GM21423 (cell line): Measurements from ENCODE around the gene ARX.
A peak's percentile ranks its signal among the peaks of the same experiment; 100 is the strongest.

Experiments
- ATAC-seq: cut with Tn5 transposase; IDR thresholded peaks from one replicate; pipeline ENCODE4 v1.9.1; 2021; ENCODE audit warnings: mild to moderate bottlenecking, moderate library complexity; ENCODE audit not compliant: unreplicated experiment

The ARX gene

DNA sequence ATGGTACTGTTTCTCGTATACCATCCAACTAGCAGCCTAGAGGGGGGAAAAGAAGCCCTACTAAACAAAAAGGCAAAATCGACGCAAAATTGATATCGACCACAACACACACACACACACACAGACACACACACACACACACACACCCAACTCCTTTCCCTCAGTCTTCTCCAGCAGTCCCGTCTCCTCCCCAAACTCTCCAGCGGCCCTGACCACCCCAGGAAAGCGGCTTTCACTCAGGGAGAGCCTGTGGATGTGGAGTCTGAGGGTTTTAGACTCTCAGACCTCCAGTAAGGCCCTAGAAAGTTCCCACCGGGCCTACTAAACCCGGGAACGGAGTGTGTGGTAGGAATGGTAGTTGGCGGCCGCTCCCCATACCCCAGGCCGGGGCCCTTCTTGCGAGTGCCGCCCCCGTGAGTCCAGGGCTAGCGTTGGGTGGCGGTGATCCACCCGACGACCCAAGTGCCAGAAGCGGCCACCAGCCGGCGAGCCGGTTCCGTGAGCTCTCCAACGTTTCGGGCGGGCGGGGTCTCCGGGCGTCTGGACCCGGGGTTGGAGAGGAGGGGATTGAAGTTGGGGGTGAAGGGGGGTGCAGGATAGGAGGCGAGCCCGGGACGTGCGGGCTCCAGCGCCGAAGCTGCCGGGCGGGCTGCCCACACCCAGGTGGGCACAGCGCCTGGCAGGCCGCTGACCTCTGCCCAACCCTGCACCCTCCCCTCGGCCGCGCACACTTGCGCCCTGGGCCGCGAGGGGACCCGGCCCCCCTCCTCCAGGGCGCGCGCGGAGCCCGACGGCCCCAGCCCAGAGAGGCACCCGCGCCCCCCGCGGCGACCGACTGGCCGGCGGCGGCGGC lies 13.7 kb downstream of the ARX start:
- no peak for ATAC-seq

DNA sequence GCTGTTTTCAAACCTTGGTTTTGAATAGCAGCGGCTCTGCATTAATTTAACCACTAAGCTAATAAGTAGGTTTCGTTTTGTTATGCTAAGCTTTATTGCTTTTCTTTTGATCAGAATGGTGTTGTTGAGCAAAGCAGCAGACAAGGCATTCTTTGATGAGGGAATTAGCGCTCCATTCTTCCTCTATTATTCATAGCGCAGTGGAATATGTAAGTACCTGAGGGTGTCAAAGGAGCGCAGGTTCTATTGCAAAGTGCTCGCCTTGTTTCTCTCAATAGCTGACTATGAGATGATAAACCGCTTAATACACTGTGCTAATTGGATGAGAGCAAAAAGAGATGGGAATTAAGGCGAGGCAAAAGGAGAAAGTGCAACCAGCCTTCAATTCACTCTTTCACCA lies 16.3 kb downstream of the ARX start:
- ATAC-seq = no peak

DNA sequence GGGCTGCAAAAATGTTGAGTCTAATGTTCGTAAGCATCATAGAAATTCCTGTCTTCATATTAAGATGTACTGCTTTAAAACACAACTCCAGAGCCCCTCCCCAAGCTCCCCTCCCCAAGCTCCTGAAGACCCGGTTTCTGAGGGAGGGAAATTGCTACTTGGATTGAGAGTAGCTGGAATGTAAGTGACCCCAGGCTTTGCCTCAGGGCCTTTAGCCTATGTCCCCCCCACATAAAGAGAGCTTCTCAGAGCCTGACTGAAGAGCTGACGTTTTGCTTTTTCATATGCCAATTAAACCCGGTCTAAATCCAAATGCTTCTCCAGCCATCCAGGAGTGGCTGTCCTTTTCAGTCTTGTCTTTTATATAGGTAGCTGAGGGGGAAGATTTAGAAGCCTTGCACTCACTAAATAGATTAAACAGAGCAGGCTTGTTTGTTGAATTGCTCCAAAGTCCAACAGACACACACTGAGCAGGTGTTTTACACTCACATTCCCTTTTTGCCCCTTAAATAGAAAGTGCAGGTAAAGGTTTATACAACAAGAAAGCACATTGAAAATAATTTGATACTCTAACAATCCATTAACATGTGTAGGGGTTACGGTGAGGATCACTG lies 19.6 kb downstream of the ARX start:
- ATAC-seq = no peak

DNA sequence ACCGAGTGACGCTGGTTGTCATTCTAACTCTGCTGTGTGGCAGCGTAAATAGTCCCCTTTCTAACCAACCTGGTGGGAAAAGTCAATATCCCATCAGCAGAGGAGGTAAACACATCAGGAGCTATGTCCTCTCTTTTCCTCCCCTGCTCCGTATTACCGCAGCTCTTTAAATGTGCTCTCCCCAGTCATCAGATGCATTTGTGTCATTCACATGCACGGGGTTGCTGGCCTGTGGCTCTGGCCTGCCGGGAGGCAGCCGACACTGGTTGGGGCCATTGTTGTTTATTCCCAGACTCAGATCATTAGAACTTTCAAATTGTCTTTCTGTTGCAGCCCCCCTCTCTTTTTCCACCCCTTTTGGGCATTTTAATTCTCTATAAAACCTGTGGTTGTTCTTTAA lies 21.9 kb downstream of the ARX start:
- no peak for ATAC-seq

DNA sequence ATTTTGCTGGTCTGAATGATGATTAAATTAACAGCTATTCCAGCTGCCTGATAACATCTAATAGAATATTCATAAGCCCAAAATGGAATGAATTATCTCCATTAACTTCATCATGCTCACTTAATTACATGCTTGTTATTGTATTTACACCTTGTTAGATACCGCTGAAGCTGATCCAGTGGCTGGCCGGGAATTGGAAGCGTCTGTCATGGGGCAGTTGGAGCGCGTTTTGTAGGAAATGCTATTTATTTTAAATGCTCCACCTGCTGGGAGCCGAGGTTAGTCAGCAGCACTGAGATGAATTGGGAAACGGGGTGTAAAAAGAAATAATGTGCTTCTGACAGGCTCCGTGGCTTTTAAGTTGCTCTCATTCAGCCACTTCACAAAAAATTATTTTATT lies 25.2 kb downstream of the ARX start:
- no peak for ATAC-seq

DNA sequence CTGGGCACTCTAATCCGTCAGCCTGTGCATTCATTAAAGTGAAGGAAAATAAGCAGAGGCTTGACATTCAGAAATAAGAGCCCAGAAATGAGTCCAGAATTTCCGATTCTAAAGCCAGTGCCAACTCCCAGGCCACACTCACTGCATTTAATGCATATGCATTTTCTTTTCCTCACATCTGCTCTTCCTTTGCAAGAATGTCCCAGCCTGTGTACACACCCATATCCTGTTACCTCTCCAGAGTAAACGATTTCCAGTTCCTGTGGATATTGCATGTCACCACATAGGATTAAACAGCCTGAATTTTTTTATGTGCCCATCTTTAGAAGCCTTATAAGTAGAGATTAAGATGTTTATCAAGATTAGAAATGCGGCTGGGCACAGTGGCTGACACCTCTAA lies 27.5 kb downstream of the ARX start:
- no peak for ATAC-seq

DNA sequence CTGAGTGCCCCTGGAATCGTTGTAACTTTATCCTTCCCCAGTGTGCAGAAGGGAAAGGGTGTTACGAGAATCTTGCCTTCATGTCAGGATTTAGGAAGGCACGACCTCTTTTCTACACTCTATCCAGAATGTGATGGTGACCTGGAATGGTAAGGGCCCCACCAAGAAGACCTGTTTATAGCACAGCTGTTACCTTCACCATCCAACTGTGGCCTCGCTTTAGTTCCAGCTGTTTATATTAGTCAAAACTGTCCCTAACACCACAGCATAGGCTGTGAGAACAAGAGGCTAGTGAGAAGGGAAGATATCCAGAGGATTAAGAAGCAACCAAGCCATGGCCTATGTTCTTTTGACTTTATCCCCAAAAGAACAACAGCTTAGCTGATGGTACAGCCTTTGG lies 28.0 kb downstream of the ARX start:
- ATAC-seq = no peak

DNA sequence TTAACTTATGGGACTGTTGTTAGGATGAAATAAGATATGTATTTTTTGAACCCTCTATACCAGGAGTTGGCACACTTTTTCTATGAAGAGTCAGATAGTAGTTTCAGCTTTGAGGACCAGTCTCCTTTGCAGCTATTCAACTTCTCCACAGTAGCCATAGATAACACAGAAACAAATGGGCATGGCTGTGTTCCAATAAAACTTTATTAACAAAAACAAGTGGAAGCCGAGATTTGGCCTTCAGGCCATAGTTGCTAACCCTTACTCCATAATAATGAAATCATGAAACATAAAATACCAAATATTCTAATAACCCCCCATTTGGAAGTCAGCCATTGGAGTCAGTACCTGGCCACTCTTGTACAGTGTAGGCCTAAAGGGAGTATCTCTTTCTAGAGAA lies 30.6 kb downstream of the ARX start:
- ATAC-seq = no peak

DNA sequence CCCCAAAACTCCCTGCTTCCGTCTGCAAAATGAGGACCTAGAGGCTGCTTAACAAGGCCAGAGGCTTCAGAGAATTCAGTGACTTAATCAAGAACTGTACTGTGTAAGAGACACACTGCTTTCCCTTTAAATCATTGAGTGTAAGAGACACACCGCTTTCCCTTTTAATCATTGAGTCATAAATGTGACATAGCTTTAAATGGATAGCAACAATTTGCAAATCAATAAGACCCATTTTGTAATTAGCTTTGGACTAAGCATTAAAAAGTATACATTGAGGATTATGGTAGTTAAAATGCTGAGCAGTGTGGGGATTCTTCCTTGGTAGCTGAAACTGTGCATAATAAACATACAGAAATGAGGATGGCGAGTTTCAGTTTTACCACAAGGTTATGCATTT lies 31.8 kb downstream of the ARX start:
- no peak for ATAC-seq

DNA sequence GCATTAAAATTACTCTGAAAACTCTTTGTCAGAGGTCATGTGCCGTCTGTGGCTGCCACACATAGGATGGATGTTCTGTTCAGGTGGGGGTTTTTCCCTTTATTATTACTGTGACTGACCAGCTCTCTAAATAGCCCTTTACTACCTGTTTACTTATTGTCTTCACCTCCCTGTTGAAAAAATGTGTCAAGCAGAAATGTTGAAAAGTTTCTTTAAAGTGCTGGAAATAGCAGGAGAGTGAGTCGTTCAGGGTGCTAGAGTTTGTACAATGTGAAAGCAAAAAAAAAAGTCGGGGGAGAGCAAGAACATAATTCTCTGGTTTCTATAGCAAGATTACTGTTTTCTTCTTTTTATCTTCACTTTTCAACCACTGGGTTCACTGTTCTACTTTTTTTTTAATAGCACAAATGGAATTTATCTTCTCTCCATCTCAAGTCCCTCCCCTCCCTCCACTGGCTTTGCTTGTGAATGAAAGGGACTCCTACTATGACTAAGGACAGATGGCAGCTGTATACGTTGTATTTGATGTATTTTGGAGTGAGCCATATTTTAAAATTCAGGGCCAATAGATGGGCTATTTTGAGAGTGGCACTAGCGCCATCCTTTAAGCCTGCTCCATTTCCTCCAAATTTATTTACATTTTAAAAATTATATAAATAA lies 33.3 kb downstream of the ARX start:
- no peak for ATAC-seq

DNA sequence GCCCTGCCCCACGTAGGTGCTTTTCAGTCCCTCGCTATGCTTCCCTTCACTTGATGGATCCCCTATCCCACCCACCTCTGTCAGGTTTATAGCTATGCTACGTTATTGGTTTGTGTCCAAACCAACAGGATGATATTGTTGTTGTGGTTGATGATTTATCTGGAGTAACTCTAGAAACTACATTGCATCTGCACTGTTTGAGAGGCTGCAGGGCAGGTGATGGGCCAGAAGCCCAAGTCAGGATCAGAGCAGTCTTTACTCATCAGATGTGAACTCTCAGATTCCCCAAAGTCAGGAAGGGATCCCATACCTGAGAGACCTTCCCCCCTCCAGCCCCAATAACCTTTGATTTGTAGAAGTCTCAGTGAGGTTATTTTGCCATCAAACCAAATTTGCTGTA lies 34.7 kb downstream of the ARX start:
- ATAC-seq = no peak

DNA sequence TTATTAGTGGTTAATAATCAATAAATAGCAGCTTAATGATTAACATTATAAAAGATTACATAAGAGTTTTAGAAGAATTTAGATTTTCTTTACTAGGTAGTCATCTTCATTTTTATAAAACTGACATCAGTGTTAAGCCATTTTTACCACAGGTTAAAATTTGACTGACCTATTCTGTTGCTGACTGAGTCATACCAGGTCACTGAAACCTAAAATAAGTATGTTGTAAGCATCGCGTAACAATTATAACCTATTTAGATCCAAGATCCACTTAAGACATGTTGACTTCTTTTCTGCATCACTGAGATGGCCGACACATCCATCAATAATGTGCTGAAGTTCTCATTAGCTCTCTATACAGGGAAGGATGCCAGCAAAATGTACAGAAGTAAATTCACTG lies 36.7 kb downstream of the ARX start:
- peak; percentile 53 for ATAC-seq

DNA sequence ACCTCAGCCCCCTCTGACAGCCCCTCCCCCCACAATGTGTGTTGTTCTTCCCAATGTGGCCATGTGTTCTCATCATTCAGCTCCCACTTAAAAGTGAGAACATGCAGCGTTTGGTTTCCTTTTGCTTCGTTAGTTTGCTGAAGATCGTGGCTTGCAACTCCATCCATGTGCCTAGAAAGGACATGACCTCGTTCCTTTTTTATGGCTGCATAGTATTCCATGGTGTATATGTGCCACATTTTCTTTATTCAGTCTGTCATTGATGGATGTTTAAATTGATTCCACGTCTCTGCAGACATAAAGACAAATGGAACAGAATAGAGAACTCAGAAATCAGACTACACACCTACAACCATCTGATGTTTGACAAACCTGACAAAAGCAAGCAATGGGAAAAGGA lies 46.0 kb downstream of the ARX start:
- no peak for ATAC-seq

DNA sequence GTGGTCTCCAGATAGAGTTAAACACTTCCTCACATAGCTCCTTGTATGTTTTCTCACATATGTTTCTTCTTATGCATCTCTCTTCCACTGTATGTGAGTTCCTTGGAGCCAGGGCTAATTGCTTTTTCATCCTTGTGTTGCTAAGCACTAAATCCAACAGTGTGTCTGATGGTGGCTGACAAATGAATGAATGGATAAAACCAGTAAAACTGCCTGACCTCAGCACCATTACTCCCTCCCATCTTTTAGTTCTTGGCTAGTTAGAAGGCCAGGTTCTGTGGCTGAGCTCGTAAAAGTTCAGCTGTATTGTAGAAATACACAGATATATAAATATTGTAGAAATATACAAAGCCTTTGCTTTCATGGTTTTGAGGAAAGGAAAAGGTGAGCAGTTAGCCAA lies 50.4 kb downstream of the ARX start:
- ATAC-seq = no peak

DNA sequence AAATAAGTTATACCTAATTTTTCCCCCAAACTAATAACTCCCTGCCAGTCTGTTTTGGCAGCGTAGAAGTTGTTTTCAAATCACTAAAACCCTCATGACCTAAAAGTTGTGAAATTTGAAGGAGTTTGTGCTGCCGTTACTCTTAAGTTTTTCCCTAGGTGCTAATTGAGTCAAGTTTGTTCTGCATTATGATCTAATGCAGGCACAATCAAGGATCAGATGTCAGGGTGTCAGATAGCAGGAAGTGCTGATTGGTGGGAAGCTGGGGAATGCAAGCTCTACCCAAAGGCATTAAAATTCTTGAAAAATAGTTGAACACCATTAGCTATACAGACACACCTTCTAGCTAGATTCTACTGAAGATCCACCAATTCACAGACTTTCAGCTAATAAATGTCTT lies 51.9 kb downstream of the ARX start:
- no peak for ATAC-seq

DNA sequence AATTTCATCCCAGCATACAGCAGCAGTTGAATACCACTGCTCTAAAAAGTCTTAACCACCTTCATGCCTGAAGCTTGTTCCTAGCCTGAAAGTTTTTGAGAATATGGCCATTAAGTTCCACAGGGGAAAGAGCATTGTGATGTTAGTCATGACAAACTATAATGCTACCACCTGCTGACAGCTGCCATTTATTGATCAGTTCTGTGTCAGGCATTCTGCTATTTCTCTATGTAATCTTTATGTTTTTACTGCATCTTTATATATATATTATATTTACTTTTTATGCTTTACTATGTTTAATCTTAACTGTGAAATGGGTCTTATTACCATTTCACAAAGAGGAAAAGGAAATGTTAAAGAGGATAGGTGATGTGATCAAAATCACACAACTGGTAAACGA lies 54.0 kb downstream of the ARX start:
- ATAC-seq = no peak

DNA sequence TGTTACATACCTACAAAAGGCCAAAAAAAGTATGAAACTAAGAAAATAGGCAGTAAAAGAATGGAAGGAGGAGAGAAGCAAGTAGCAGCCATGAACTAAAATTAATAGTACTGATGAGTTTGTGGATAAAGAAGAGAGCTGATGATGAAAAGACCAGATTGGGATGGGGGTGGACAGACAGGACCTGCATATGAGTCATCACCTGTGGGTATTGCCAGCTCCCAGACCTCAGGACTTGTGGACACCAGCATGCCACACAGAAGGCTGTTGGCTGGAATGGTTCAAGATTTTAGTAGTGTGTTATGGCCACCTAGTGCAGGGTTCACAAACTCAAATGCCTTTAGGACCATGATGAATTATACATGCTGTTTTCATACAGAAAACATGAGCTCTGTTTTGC lies 58.9 kb downstream of the ARX start:
- no peak for ATAC-seq

DNA sequence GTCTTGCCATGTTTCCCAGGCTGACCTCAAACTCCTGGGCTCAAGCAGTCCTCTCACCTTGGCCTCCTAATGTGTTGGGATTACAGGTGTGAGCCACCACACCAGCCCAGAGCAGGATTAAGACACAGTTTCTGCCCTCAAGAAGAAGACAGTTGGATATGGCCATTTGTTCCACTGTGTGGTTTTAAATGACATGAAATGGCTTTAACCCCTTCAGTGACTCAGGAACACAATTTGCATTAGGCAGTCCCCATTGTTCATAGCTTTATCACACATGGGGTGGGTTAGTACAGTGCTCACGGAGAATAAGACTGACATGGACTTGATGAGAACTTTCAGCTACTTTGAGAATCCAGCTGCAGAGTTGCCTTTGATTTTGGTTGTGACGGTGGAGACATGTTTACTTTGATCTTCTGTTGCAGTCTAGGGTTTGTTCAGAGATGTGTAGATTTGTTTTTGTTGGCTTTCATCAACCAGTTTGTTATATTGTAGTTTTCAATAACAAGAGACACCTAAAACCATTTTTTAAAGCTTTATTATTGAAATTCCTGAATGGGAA lies 60.3 kb downstream of the ARX start:
- no peak for ATAC-seq

DNA sequence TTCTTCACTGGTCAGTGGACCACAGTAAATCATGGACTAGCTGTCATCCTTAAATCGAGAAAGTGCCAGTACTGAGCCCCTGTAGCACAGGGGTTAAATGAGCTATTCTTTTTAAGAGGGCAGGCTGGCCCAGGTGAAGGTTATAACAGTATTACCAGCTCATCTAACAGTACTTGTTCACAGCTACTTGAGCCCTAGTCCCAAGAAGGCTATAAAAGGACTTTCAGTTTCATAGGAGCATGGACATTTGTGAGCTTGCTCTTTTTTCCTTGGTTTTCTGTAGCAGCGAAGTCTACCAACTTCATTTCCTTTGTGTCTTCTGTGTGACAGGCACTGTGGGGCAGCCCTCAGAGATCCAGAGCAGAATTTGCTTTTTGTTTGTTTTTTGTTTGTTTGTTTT lies 61.0 kb downstream of the ARX start:
- ATAC-seq = no peak
